Motor neuron (in vitro differentiated cells): Measurements from ENCODE around the gene C10orf53. TPM values are rescaled to one million over a fixed set of nuclear protein-coding genes. Genes with fewer than 3 reads are reported as not detected.

ENCODE experiments used
- ATAC-seq, 8 experiments: fragments of 200-7000 bp; cut with Tn5 transposase; replicated peaks in 6 of 8; 2 replicates each; pipeline ENCODE4 v1.8.0; 2021; ENCODE audit warnings: mild to moderate bottlenecking in 8 of 8, moderate library complexity in 8 of 8
- H3K27ac ChIP-seq, 2 donors: fragments of 250-450 bp; sonication (Bioruptor Pico); 2 replicates each; pipeline ENCODE4 v1.9.0; 2021; ENCODE audit warnings: antibody characterized with exemption in 2 of 2, mild to moderate bottlenecking in 2 of 2, moderate library complexity in 1 of 2
- H3K4me1 ChIP-seq, 2 donors: fragments of 250-450 bp; sonication (Bioruptor Pico); replicated peaks in 1 of 2; 2 replicates each; pipeline ENCODE4 v1.6.1; 2021; ENCODE audit warnings: antibody characterized with exemption in 2 of 2, mild to moderate bottlenecking in 2 of 2, moderate library complexity in 1 of 2
- H3K4me3 ChIP-seq, 5 donors: fragments of 250-450 bp; sonication (Bioruptor Pico); 2 replicates each; pipeline ENCODE4 v1.9.0; 2021; ENCODE audit warnings: antibody characterized with exemption in 5 of 5, mild to moderate bottlenecking in 5 of 5, moderate library complexity in 4 of 5
- WGBS, 10 experiments: fragments of 450-650 bp; shearing (Covaris generic); methylation state at CpG; one replicate each; pipeline ENCODE4 v1.0.0; 2022; 5-methylcytosine and 5-hydroxymethylcytosine counted together
- in situ Hi-C, 9 experiments: fragments of 400-800 bp; cut with MboI; loops; one replicate each; pipeline ENCODE4 v1.15.0; 2021; ENCODE audit warnings: low sequenced_read_pairs in 9 of 9, low pct_unique_long_range_greater_than_20kb in 2 of 9; ENCODE audit not compliant: unreplicated experiment in 9 of 9
- total RNA-seq, 8 experiments: library from RNA; unstranded; fragments of 300-600 nt; gene quantifications; 2 replicates each; pipeline versions ENCODE4 v1.2.3 to v1.2.4, GENCODE V29; 2022

C10orf53 gene
- total RNA-seq: under 1 TPM in 5 of 8 experiments, not detected in 3; 0.21 to 0.76 (median 0.49) TPM

- in situ Hi-C loops: no loop called here
- Histone ChIP-seq H3K4me1 (peaks cover 0 to 5% of the 10 kb centered on the region in 2 donors), H3K4me3 (peak within 1 kb of the TSS; percentile 2 to 25 (median 16)), H3K27ac (no peak within 1 kb of the TSS)
- WGBS, 10 experiments: 53 to 60% methylated on average over 1 to 6 of the region's 36 CpGs; no CpG with 5 or more reads in 8 of the 10 experiments
- peak; percentile 93 to 100 (median 100) for ATAC-seq
Observed at GRCh38 chr10:49679480-49679893, at the start of gene C10orf53. Gene C10orf53 (plus strand): TSS chr10:49679651. CDS start chr10:49679698, 47 bp downstream.

- ATAC-seq: no peak
- no peak overlapping the region for H3K27ac ChIP-seq
- no peak overlapping the region for H3K4me3 ChIP-seq
- H3K4me1 ChIP-seq: peaks cover 42 to 54% of the 10 kb centered on the region in 2 donors
- WGBS, 10 experiments: 68 to 100% (median 83%) methylated on average over 1 to 3 of the region's 6 CpGs; no CpG with 5 or more reads in 5 of the 10 experiments
- in situ Hi-C loops: no loop called here
Observed at GRCh38 chr10:49631975-49632374, 47.5 kb upstream of the C10orf53 start.

- WGBS, 10 experiments: 0 to 93% (median 50%) methylated on average over 1 to 5 of the region's 12 CpGs; no CpG with 5 or more reads in 3 of the 10 experiments
- Histone ChIP-seq H3K4me1 (peaks cover 44 to 61% of the 10 kb centered on the region in 2 donors), H3K27ac (peak overlapping the region; percentile 60 to 73), H3K4me3 (no peak overlapping the region)
- peak in 5 of 8 experiments; percentile 59 to 78 (median 67) for ATAC-seq
- in situ Hi-C loops: no loop called here
Observed at GRCh38 chr10:49632406-49633317, 46.8 kb upstream of the C10orf53 start.

- 10 to 80% (median 47%) methylated on average over 1 to 8 of the region's 13 CpGs; no CpG with 5 or more reads in 1 of the 10 experiments for WGBS, 10 experiments
Observed at GRCh38 chr10:49633327-49634068, 46.0 kb upstream of the C10orf53 start.

GRCh38 chr10:49634069-49634660 is 45.3 kb upstream of the C10orf53 start:
- ATAC-seq: peak in 2 of 8 experiments; percentile 0 to 1
- 11 to 71% (median 37%) methylated on average over 2 to 4 of the region's 8 CpGs; no CpG with 5 or more reads in 3 of the 10 experiments for WGBS, 10 experiments
- H3K27ac ChIP-seq: peak overlapping the region; percentile 60 to 73
- H3K4me1 ChIP-seq: peaks cover 36 to 49% of the 10 kb centered on the region in 2 donors
- in situ Hi-C loops: no loop called here
- no peak overlapping the region for H3K4me3 ChIP-seq

More at GRCh38 chr10:49633327-49634068, 46.0 kb upstream of the C10orf53 start:
- Histone ChIP-seq H3K27ac (peak overlapping the region; percentile 60 to 73), H3K4me1 (peaks cover 42 to 56% of the 10 kb centered on the region in 2 donors), H3K4me3 (no peak overlapping the region)
- peak in 5 of 8 experiments; percentile 23 to 66 (median 44) for ATAC-seq
- in situ Hi-C loops: no loop called here

- WGBS, 10 experiments: 0 to 89% (median 79%) methylated on average over 1 to 3 of the region's 3 CpGs; no CpG with 5 or more reads in 5 of the 10 experiments
- Histone ChIP-seq H3K4me3 (no peak overlapping the region), H3K27ac (no peak overlapping the region), H3K4me1 (peaks cover 4 to 17% of the 10 kb centered on the region in 2 donors)
- in situ Hi-C loops: no loop called here
- ATAC-seq: peak in 1 of 8 experiments; percentile 17
Observed at GRCh38 chr10:49642311-49642710, 37.1 kb upstream of the C10orf53 start.

GRCh38 chr10:49643241-49644034 is 36.0 kb upstream of the C10orf53 start:
- 20 to 100% (median 100%) methylated on average over 1 to 4 of the region's 5 CpGs; no CpG with 5 or more reads in 5 of the 10 experiments for WGBS, 10 experiments
- H3K27ac ChIP-seq: no peak overlapping the region
- in situ Hi-C loops: no loop called here
- H3K4me3 ChIP-seq: no peak overlapping the region
- ATAC-seq: no peak
- peaks cover 3 to 22% of the 10 kb centered on the region in 2 donors for H3K4me1 ChIP-seq

GRCh38 chr10:49644035-49644646 is 35.3 kb upstream of the C10orf53 start:
- H3K4me1 ChIP-seq: peaks cover 3 to 28% of the 10 kb centered on the region in 2 donors
- 0 to 100% (median 60%) methylated on average over 1 to 2 of the region's 7 CpGs; no CpG with 5 or more reads in 5 of the 10 experiments for WGBS, 10 experiments
- H3K27ac ChIP-seq: no peak overlapping the region
- ATAC-seq: peak in 3 of 8 experiments; percentile 27 to 63 (median 60)
- no peak overlapping the region for H3K4me3 ChIP-seq
- in situ Hi-C loops: no loop called here

GRCh38 chr10:49645417-49645816 is 34.0 kb upstream of the C10orf53 start:
- WGBS, 10 experiments: 67 to 100% (median 76%) methylated on average over 1 to 6 of the region's 8 CpGs; no CpG with 5 or more reads in 6 of the 10 experiments
- Histone ChIP-seq H3K27ac (no peak overlapping the region), H3K4me3 (no peak overlapping the region), H3K4me1 (peaks cover 3 to 33% of the 10 kb centered on the region in 2 donors)
- in situ Hi-C loops: no loop called here
- ATAC-seq: no peak

GRCh38 chr10:49645871-49646870 is 33.3 kb upstream of the C10orf53 start:
- no peak for ATAC-seq
- no peak overlapping the region for H3K4me3 ChIP-seq
- in situ Hi-C loops: no loop called here
- WGBS, 10 experiments: 40 to 87% (median 73%) methylated on average over 2 to 4 of the region's 22 CpGs; no CpG with 5 or more reads in 7 of the 10 experiments
- no peak overlapping the region for H3K27ac ChIP-seq
- H3K4me1 ChIP-seq: peaks cover 3 to 33% of the 10 kb centered on the region in 2 donors
